CD4-positive, CD25-positive, alpha-beta regulatory T cell (primary cell): Measurements from ENCODE around the gene TEAD2. TPM values are rescaled to one million over a fixed set of nuclear protein-coding genes. Genes with fewer than 3 reads are reported as not detected.

Experiments used
- ATAC-seq, 2 donors: fragments of 150-1000 bp; cut with Tn5 transposase; one replicate each; pipeline ENCODE4 v1.10.0; 2021; ENCODE audit warnings: low read depth in 2 of 2, moderate number of reproducible peaks in 2 of 2, moderate library complexity in 1 of 2
- DNase-seq, 3 donors: peaks; one replicate each; pipeline versions ENCODE4 v3.0.0 to v3.0.0-alpha.2; 2012 to 2022; ENCODE audit warnings: mixed read lengths in 1 of 3
- H3K27ac ChIP-seq: one replicate; pipeline ENCODE4 v1.7.0; 2013; ENCODE audit warnings: mild to moderate bottlenecking, low read length; ENCODE audit not compliant: insufficient read depth, poor library complexity, severe bottlenecking
- H3K27me3 ChIP-seq: one replicate; pipeline ENCODE4 v1.7.0; 2013; ENCODE audit warnings: low read length; ENCODE audit not compliant: control insufficient read depth, insufficient read depth
- H3K36me3 ChIP-seq: one replicate; pipeline ENCODE4 v1.7.0; 2013; ENCODE audit warnings: mild to moderate bottlenecking, low read length, moderate library complexity; ENCODE audit not compliant: control insufficient read depth, insufficient read depth
- H3K4me1 ChIP-seq: 2 replicates; pipeline ENCODE4 v1.7.0; 2013; ENCODE audit warnings: mild to moderate bottlenecking, low read length; ENCODE audit not compliant: insufficient read depth, control insufficient read depth, poor library complexity, severe bottlenecking
- H3K4me3 ChIP-seq: one replicate; pipeline ENCODE4 v1.7.0; 2013; ENCODE audit warnings: low read depth, mild to moderate bottlenecking, low read length, moderate library complexity
- H3K9me3 ChIP-seq, 2 experiments: 1 replicate in 1 of 2; 2 replicates in 1 of 2; pipeline ENCODE4 v1.7.0; 2013; ENCODE audit warnings: low read length in 2 of 2, mild to moderate bottlenecking in 1 of 2, moderate library complexity in 1 of 2; ENCODE audit not compliant: control insufficient read depth in 2 of 2
- H3K27ac Mint-ChIP-seq, 3 donors: one replicate each; pipeline ENCODE4 v1.8.0; 2020 to 2022; ENCODE audit warnings: mild to moderate bottlenecking in 3 of 3, mixed read lengths in 3 of 3, moderate library complexity in 2 of 3
- H3K27me3 Mint-ChIP-seq: one replicate; pipeline ENCODE4 v1.8.0; 2022; ENCODE audit warnings: mild to moderate bottlenecking, mixed read lengths
- H3K36me3 Mint-ChIP-seq: one replicate; pipeline ENCODE4 v1.8.0; 2020; ENCODE audit warnings: mixed read lengths
- H3K4me1 Mint-ChIP-seq, 4 donors: one replicate each; pipeline ENCODE4 v1.8.0; 2020 to 2022; ENCODE audit warnings: mixed read lengths in 4 of 4, mild to moderate bottlenecking in 1 of 4
- H3K4me3 Mint-ChIP-seq, 4 donors: one replicate each; pipeline ENCODE4 v1.8.0; 2020 to 2022; ENCODE audit warnings: mild to moderate bottlenecking in 4 of 4, mixed read lengths in 4 of 4, moderate library complexity in 3 of 4
- H3K9me3 Mint-ChIP-seq, 7 donors: one replicate each; pipeline ENCODE4 v1.8.0; 2020 to 2022; ENCODE audit warnings: mixed read lengths in 7 of 7, mild to moderate bottlenecking in 3 of 7, moderate library complexity in 2 of 7
- polyA plus RNA-seq, 4 donors: library from polyadenylated mRNA; unstranded; fragments of 300-500 nt; fragmentation: Illumina TruSeq; gene quantifications; one replicate each; pipeline ENCODE4 v1.2.3, GENCODE V29; 2021
- total RNA-seq: library from RNA; stranded (reverse); gene quantifications from one replicate; pipeline ENCODE4 v1.2.3, GENCODE V29; 2022

The TEAD2 gene
- total and polyA plus RNA-seq, 5 donors from 2014 or later: not detected

GRCh38 chr19:49355909-49356353 is 6.3 kb downstream of the TEAD2 start:
- Mint-ChIP-seq H3K4me3 (peak overlapping the region in 1 of 4 donors; percentile 14), H3K27ac (no peak overlapping the region), H3K36me3 (no peaks in the 10 kb centered on the region), H3K27me3 (peaks cover 49% of the 10 kb centered on the region), H3K4me1 (peaks cover 0 to 14% (median 1%) of the 10 kb centered on the region in 4 donors), H3K9me3 (peaks cover 0 to 6% (median 0%) of the 10 kb centered on the region in 7 donors)
- no peaks in the 10 kb centered on the region for H3K27me3 ChIP-seq
- no peak overlapping the region for H3K4me3 ChIP-seq
- no peaks in the 10 kb centered on the region for H3K36me3 ChIP-seq
- ATAC-seq: no peak
- no peaks in the 10 kb centered on the region for H3K9me3 ChIP-seq
- DNase-seq: no peak
- peaks cover 6% of the 10 kb centered on the region for H3K4me1 ChIP-seq
- no peak overlapping the region for H3K27ac ChIP-seq

- H3K9me3 ChIP-seq: no peaks in the 10 kb centered on the region
- no peaks in the 10 kb centered on the region for H3K4me1 ChIP-seq
- Mint-ChIP-seq H3K4me1 (peaks cover 0 to 9% (median 0%) of the 10 kb centered on the region in 4 donors), H3K27me3 (peaks cover 10% of the 10 kb centered on the region), H3K36me3 (peaks cover 6% of the 10 kb centered on the region), H3K27ac (no peak overlapping the region), H3K4me3 (no peak overlapping the region), H3K9me3 (peaks cover 0 to 4% (median 0%) of the 10 kb centered on the region in 7 donors)
- no peak overlapping the region for H3K27ac ChIP-seq
- no peaks in the 10 kb centered on the region for H3K36me3 ChIP-seq
- no peak for ATAC-seq
- no peak for DNase-seq
- no peaks in the 10 kb centered on the region for H3K27me3 ChIP-seq
- H3K4me3 ChIP-seq: no peak overlapping the region
Observed at GRCh38 chr19:49349567-49349966, 12.6 kb downstream of the TEAD2 start.

GRCh38 chr19:49348305-49349189 is 13.7 kb downstream of the TEAD2 start:
- Mint-ChIP-seq H3K9me3 (peaks cover 0 to 4% (median 0%) of the 10 kb centered on the region in 7 donors), H3K4me1 (peaks cover 0 to 9% (median 0%) of the 10 kb centered on the region in 4 donors)

GRCh38 chr19:49347835-49348234 is 14.4 kb downstream of the TEAD2 start:
- no peaks in the 10 kb centered on the region for H3K36me3 ChIP-seq
- H3K4me3 ChIP-seq: no peak overlapping the region
- no peak overlapping the region for H3K4me3 Mint-ChIP-seq
- H3K4me1 ChIP-seq: no peaks in the 10 kb centered on the region
- H3K27me3 ChIP-seq: no peaks in the 10 kb centered on the region
- no peak overlapping the region for H3K27ac Mint-ChIP-seq
- peaks cover 6% of the 10 kb centered on the region for H3K27me3 Mint-ChIP-seq
- H3K27ac ChIP-seq: no peak overlapping the region
- H3K36me3 Mint-ChIP-seq: peaks cover 10% of the 10 kb centered on the region
- H3K4me1 Mint-ChIP-seq: peaks cover 0 to 9% (median under 1%) of the 10 kb centered on the region in 4 donors
- H3K9me3 Mint-ChIP-seq: peaks cover 0 to 3% (median 0%) of the 10 kb centered on the region in 7 donors
- H3K9me3 ChIP-seq: no peaks in the 10 kb centered on the region
- no peak for ATAC-seq
- DNase-seq: no peak

More at GRCh38 chr19:49348305-49349189, 13.7 kb downstream of the TEAD2 start:
- Histone ChIP-seq H3K27ac (no peak overlapping the region), H3K36me3 (no peaks in the 10 kb centered on the region), H3K27me3 (no peaks in the 10 kb centered on the region), H3K9me3 (no peaks in the 10 kb centered on the region), H3K4me1 (no peaks in the 10 kb centered on the region), H3K4me3 (no peak overlapping the region)
- Mint-ChIP-seq H3K27ac (no peak overlapping the region), H3K4me3 (no peak overlapping the region), H3K27me3 (peaks cover 6% of the 10 kb centered on the region), H3K36me3 (peaks cover 7% of the 10 kb centered on the region)
- ATAC-seq: no peak
- DNase-seq: no peak

- ATAC-seq: no peak
- no peaks in the 10 kb centered on the region for H3K9me3 ChIP-seq
- H3K27me3 ChIP-seq: no peaks in the 10 kb centered on the region
- H3K36me3 ChIP-seq: no peaks in the 10 kb centered on the region
- no peak overlapping the region for H3K4me3 ChIP-seq
- no peak overlapping the region for H3K4me3 Mint-ChIP-seq
- peaks cover 6% of the 10 kb centered on the region for H3K27me3 Mint-ChIP-seq
- no peaks in the 10 kb centered on the region for H3K4me1 ChIP-seq
- no peak overlapping the region for H3K27ac Mint-ChIP-seq
- no peak for DNase-seq
- H3K27ac ChIP-seq: no peak overlapping the region
- H3K36me3 Mint-ChIP-seq: peaks cover 14% of the 10 kb centered on the region
- H3K4me1 Mint-ChIP-seq: peaks cover 0 to 9% (median 2%) of the 10 kb centered on the region in 4 donors
- H3K9me3 Mint-ChIP-seq: peaks cover 0 to 3% (median 0%) of the 10 kb centered on the region in 7 donors
Observed at GRCh38 chr19:49347191-49347590, 15.0 kb downstream of the TEAD2 start.

GRCh38 chr19:49344505-49345423 is 17.5 kb downstream of the TEAD2 start:
- H3K4me3 Mint-ChIP-seq: peak overlapping the region in 1 of 4 donors; percentile 23
- no peaks in the 10 kb centered on the region for H3K4me1 ChIP-seq

GRCh38 chr19:49343123-49343522 is 19.1 kb downstream of the TEAD2 start:
- H3K27ac Mint-ChIP-seq: peak overlapping the region in 1 of 3 donors; percentile 57

More at GRCh38 chr19:49344505-49345423, 17.5 kb downstream of the TEAD2 start:
- Mint-ChIP-seq H3K36me3 (peaks cover 19% of the 10 kb centered on the region), H3K4me1 (peaks cover 0 to 10% (median 8%) of the 10 kb centered on the region in 4 donors), H3K27ac (no peak overlapping the region), H3K9me3 (peaks cover 0 to 1% (median 0%) of the 10 kb centered on the region in 7 donors), H3K27me3 (no peaks in the 10 kb centered on the region)
- DNase-seq (no peak), ATAC-seq (no peak)
- no peaks in the 10 kb centered on the region for H3K36me3 ChIP-seq
- H3K9me3 ChIP-seq: no peaks in the 10 kb centered on the region
- no peak overlapping the region for H3K4me3 ChIP-seq
- no peak overlapping the region for H3K27ac ChIP-seq
- H3K27me3 ChIP-seq: no peaks in the 10 kb centered on the region

More at GRCh38 chr19:49343123-49343522, 19.1 kb downstream of the TEAD2 start:
- H3K27ac ChIP-seq: no peak overlapping the region
- peaks cover 4% of the 10 kb centered on the region for H3K4me1 ChIP-seq
- H3K27me3 Mint-ChIP-seq: no peaks in the 10 kb centered on the region
- peaks cover 27% of the 10 kb centered on the region for H3K36me3 Mint-ChIP-seq
- DNase-seq (no peak), ATAC-seq (no peak)
- peak overlapping the region in 1 of 4 donors; percentile 22 for H3K4me3 Mint-ChIP-seq
- no peaks in the 10 kb centered on the region for H3K27me3 ChIP-seq
- peaks cover 0 to 21% (median 9%) of the 10 kb centered on the region in 4 donors for H3K4me1 Mint-ChIP-seq
- peaks cover 0 to 1% (median 0%) of the 10 kb centered on the region in 7 donors for H3K9me3 Mint-ChIP-seq
- H3K4me3 ChIP-seq: no peak overlapping the region
- H3K9me3 ChIP-seq: no peaks in the 10 kb centered on the region
- peaks cover 8% of the 10 kb centered on the region for H3K36me3 ChIP-seq
